GM10248 (cell line): ENCODE results near the gene ALKAL2.

Source experiments
- CTCF ChIA-PET: fragments of 300-600 bp; sonication (Branson Sonifier 250); formaldehyde crosslinking; extraction: SDS; loops from one replicate; lab custom pipeline; 2021; ENCODE audit warnings: antibody characterized with exemption; lab: Yijun Ruan, JAX
- POLR2A ChIA-PET: fragments of 350-650 bp; sonication (Branson Sonifier 250); formaldehyde crosslinking; extraction: SDS; loops from one replicate; lab custom pipeline; 2020; ENCODE audit warnings: antibody characterized with exemption; lab: Yijun Ruan, JAX
- DNase-seq: peaks from one replicate; pipeline ENCODE4 v3.0.0; 2012; ENCODE audit errors: extremely low spot score
- TF ChIP-seq, protein P1 (sequence below): IDR thresholded peaks from 2 replicates; pipeline ENCODE4 v1.5.1; 2012; ENCODE audit warnings: mild to moderate bottlenecking, low read depth; ENCODE audit errors: extremely low read depth, missing control alignments, control extremely low read depth

ALKAL2 gene

GRCh38 chr2:286035-286434 lies 1.9 kb downstream of the ALKAL2 start:
- TF ChIP-seq, protein P1, sequence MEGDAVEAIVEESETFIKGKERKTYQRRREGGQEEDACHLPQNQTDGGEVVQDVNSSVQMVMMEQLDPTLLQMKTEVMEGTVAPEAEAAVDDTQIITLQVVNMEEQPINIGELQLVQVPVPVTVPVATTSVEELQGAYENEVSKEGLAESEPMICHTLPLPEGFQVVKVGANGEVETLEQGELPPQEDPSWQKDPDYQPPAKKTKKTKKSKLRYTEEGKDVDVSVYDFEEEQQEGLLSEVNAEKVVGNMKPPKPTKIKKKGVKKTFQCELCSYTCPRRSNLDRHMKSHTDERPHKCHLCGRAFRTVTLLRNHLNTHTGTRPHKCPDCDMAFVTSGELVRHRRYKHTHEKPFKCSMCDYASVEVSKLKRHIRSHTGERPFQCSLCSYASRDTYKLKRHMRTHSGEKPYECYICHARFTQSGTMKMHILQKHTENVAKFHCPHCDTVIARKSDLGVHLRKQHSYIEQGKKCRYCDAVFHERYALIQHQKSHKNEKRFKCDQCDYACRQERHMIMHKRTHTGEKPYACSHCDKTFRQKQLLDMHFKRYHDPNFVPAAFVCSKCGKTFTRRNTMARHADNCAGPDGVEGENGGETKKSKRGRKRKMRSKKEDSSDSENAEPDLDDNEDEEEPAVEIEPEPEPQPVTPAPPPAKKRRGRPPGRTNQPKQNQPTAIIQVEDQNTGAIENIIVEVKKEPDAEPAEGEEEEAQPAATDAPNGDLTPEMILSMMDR: no peak
- ChIA-PET POLR2A (no interaction called here), CTCF (interaction anchor here (1.0 to 1.8 kb wide), 3 partner anchors 12 to 39 kb away, joined by 4 to 7 read pairs (median 5); no protein-coding TSS in a partner anchor)
- no peak for DNase-seq

DNA sequence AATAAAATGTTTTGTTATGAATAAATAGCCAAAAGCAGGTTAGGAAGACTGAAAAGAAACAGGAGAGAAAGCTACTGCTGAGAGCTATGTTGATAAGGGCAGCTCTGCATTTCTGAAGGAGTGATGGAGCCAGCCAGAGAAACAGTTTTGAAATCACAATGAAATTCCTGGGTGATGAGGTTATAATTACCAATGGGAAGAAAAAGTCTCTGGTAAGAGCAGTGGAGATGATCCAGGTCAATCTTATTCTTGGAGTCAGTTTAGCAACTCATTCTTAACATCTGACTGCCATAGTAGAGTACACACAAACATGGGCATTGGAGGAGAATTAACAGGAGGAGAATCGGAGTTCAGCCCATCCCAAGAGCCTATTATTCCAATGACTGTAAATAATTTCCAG lies 2.4 kb downstream of the ALKAL2 start:
- POLR2A ChIA-PET: no interaction called here
- TF ChIP-seq, protein P1: no peak
- DNase-seq: no peak
- CTCF ChIA-PET: interaction anchor here (1.0 to 1.8 kb wide), 4 partner anchors 11 to 38 kb away, joined by 4 to 7 read pairs (median 4); no protein-coding TSS in a partner anchor

- no peak for DNase-seq
- CTCF ChIA-PET: interaction anchor here (1.0 to 1.8 kb wide), 5 partner anchors 11 to 38 kb away, joined by 3 to 7 read pairs (median 4); no protein-coding TSS in a partner anchor
Measured at GRCh38 chr2:284896-285492, 2.9 kb downstream of the ALKAL2 start.

DNA sequence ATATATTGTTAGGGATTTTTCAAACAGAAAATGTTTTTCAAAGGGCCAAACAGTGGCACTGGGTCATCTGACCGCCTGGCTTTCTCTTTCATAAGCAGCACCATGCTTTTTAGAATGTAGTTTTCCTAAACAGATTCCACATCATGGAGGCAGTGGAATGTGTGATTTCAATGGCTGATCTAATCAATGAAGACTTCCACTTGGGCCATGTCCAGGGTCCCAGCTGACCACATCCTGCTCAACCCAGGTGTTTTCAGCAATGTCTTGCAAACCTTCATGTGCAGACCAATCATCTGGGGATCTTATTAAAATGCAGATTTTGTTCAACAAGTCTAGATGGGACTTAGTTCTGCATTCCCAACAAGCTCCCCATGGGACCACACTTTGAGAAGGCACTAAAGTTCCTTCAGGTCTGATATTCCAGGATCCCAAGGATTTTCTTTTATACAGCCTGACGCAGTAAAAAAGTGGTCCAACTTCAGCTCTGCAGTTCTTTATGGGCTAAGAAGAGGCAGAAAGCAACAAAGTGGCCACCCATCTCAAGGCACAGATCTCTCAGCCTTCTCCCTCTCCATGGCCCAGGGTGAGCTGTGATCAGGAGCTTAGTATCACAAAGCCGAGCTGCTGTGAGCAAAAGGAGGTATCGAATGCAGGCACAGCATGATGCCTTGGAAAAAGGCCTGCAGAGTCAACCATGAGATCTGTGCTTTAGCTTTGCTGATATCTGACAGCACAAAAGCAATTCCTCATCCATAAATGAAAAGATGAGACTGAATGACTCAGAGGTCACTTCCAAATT lies 3.7 kb downstream of the ALKAL2 start:
- DNase-seq: no peak
- TF ChIP-seq, protein P1: no peak
- POLR2A ChIA-PET: no interaction called here
- CTCF ChIA-PET: interaction anchor here (1.0 to 1.8 kb wide), 6 partner anchors 11 to 352 kb away, joined by 3 to 5 read pairs (median 3); no protein-coding TSS in a partner anchor

More at GRCh38 chr2:284896-285492, 2.9 kb downstream of the ALKAL2 start:
- POLR2A ChIA-PET: no interaction called here
- TF ChIP-seq, protein P1: no peak

DNA sequence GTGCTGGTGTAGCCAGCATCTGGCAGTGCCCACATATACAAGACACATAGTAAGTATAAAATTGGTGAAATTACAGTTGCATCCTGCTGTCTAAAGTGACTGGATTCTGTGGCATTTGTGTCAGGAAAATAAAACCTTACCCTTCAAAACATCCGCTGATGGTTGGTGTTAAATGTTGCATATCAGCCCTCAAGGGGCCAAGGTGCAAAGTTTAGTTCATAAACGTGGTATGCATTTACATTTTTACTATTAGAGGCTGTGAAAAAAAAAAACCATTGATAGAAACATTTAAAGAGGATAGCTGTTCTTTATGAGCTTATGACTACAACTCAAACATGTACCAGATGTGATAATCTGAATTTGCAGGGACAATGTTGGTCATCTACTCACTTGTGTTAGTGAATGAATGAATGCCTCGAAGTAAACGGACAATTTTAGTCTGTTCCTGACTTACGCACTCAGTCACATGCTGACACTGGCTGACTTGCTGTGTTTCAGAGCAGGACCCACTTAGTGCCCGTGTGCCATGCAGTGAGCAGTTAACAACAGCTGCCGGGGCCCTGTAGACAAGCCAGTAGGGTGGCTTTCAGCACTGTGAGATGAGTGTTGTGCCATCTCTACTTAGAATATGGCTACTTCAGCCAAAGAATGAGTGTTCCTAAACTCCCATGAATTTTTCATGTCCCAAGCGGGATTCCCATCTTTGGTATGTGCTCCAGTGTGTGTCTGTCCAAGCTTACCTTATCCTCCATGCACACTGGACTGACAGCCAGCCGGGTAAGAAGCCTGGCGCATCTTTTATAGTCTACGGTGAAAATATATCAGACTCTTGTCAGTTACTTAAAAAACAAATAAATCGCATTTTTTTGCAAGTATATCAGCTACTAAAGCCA lies 5.3 kb downstream of the ALKAL2 start:
- CTCF ChIA-PET: interaction anchor here (0.7 to 1.2 kb wide), 3 partner anchors 8 to 354 kb away, joined by 3 to 4 read pairs (median 3); no protein-coding TSS in a partner anchor
- POLR2A ChIA-PET: no interaction called here
- DNase-seq: no peak
- TF ChIP-seq, protein P1: no peak
